GM12891 (cell line): ENCODE measurements around the gene COX6B2.

Source experiments
- POLR2A ChIP-seq: IDR thresholded peaks from 2 replicates; pipeline ENCODE4 v1.6.1; 2011; ENCODE audit warnings: low read depth, low read length, control low read depth
- POLR2AphosphoS5 ChIP-seq: IDR thresholded peaks from 2 replicates; pipeline ENCODE4 v1.6.1; 2011; ENCODE audit warnings: low read depth, low read length, control low read depth
- SPI1 ChIP-seq: IDR thresholded peaks from 2 replicates; pipeline ENCODE4 v1.6.1; 2011; ENCODE audit warnings: low read depth, low read length, control low read depth
- TAF1 ChIP-seq: IDR thresholded peaks from 2 replicates; pipeline ENCODE4 v1.6.1; 2011; ENCODE audit warnings: low read depth, low read length, control low read depth

DNA sequence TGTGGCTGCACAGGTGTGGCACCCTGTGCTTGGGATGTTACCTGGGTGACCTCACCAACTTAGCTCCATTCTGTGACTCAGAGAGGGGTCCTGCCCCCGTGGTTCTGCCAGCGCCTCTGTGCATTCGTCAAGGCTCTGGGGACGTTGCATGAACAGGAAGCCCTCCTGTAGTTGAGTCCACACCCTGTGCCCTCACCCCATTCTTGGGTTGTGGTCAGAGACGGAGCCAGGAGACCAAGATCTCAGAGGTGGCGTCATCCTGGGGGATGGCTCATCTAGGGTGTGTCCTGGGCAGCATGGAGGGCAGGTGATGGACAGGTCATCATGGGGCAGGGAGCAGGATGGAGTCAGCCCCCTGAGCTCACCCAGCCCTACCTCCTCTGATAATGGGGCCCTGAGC, 2.5 kb downstream of the COX6B2 start:
- no peak for TF ChIP-seq POLR2A
- TF ChIP-seq POLR2AphosphoS5, result no peak
- no peak for TF ChIP-seq SPI1
- no peak for TF ChIP-seq TAF1
